HG02981 (cell line): Measurements from ENCODE around the gene WFDC12.

Experiments
- ATAC-seq: cut with Tn5 transposase; IDR thresholded peaks from one replicate; pipeline ENCODE4 v1.9.1; 2021; ENCODE audit warnings: mild to moderate bottlenecking, moderate library complexity; ENCODE audit not compliant: unreplicated experiment

WFDC12 gene

DNA sequence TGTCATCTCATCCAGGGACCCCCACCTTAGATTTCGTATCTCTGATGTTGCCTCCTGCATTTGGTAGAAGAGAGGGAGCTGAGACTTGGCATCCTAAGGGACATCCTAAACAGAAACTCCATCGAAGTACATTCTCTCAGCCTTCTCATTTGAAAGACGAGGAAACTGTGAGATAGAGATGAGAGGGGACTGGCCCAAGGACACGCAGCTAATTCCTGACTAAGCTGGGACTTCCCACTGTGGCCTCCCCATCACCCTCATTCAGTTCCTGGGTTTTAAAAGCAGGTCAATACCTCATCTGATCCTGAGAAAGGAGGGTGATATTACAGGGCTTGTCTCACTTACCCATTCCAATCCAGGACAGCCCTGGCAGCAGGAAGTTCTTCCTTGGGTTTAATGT lies 8.4 kb downstream of the WFDC12 start:
- ATAC-seq: no peak

- ATAC-seq: no peak
Observed at GRCh38 chr20:45115386-45115774, 8.9 kb downstream of the WFDC12 start.

- no peak for ATAC-seq
Observed at GRCh38 chr20:45114465-45115385, 9.5 kb downstream of the WFDC12 start, which contains the start of gene WFDC5. WFDC5 (minus strand) TSS chr20:45115174; CDS start chr20:45115083, 91 bp downstream.

DNA sequence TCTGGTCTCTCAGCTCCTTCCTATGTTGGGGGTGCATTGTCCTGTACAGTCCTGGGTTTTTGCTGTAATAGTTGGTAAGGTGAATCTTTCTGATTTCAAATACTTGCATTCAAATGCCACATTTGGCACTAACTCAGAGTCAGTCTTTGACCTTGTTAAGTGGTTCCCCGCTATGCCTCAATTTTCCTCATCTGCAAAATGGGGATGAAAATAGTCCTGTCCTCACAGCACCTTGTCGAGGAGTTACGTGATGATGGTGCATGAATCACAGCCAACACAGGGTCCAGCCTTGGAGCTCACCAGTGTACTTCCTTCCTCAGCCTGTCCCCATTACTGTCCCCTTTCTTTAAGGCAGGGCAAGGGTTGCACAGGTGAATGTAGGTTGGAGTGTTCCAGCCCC lies 10.4 kb downstream of the WFDC12 start:
- ATAC-seq: no peak

DNA sequence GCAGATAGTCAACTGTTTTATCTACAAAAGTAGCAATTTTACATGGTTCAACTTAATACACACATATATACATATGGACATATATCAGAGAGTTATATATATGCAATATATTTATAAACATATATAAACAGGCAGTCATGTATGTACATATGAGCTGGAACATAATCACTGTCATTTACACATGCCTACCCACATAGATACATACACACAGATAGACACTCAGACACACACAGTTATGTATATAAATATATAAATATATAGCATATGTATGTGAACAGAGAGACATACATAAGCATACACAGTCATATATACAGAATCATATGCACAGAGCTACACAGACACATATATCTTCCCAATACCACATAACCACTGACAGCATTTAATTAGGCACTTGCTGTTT lies 11.5 kb downstream of the WFDC12 start:
- ATAC-seq: no peak

- ATAC-seq: no peak
Observed at GRCh38 chr20:45111799-45112471, 12.3 kb downstream of the WFDC12 start.

- ATAC-seq: no peak
Observed at GRCh38 chr20:45111285-45111684, 13.0 kb downstream of the WFDC12 start.

DNA sequence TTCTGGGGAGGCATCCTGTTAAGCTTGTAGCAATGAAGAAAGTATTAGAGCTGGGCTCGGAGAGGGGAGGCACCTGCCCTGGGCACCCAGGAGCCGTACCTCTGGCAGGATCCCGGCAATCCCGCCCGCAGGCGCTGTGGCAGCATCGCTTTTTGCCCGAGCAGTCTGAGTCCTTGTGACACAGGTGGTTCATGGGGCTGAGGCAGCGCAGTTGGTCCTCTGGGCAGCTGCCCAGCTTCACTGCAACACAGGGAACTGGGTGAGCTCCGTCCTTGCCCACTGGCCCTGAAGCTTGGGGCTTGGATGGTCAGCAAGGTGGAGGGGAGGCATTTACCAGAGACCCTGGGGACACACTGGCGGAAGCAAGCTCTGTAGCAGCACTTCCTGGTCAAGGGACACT lies 14.0 kb downstream of the WFDC12 start:
- no peak for ATAC-seq

DNA sequence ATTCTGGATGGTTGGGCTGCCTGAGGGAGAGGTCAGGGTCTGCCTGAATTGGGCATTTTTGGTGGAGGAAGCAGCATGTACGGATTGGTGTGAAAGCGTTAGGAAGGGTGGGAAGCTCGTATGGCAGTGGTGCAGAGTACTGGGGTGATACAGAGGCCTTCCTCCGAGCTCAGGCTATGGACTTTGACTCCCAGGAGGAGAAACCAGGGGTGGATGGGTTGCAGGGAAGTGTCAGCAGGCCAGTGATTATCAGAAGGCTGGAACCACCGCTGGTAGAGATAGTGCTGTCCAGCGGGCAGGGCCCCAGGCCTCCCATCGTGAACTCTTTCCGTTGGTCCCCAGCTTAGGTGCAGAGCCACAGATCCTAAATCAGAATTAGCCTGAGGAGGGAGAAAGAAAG lies 14.6 kb downstream of the WFDC12 start:
- ATAC-seq: no peak

DNA sequence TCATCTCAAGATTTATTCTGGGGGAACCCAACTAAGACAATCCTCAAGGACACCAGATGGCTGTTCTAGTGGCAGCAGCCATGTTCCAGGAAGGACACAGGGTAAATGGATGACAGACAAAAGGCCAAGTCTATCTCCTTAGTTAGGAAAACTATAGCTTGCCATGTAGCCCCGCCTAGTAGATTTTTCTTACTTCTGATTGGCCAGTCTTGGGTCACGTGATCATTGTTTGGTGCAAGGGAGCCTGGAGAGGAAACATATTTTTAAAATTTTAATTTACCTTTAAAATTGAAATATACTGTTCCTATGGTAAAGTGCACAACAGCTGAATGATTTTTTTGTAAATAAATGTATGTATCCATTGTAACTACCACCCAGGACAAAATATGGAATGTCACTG lies 18.9 kb downstream of the WFDC12 start:
- no peak for ATAC-seq

DNA sequence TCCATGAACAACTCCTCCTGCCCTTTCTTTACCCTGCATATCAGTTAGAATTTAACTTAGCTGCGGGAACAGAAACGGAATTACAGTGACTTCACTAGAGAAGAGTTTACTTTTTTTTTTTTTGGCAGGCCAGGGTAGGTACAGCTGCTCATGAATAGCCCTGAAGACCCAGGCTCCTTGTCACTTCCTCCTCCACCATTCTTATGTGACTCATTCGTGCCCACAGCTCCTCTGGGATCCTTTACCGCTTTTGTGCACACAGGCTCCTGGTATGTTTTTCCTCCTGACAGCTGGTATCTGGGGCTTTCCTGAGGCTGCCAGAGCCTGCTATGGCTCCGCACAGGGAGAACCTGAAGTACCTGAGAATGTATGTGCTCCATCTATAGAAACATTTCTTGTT lies 19.5 kb downstream of the WFDC12 start:
- ATAC-seq: no peak

DNA sequence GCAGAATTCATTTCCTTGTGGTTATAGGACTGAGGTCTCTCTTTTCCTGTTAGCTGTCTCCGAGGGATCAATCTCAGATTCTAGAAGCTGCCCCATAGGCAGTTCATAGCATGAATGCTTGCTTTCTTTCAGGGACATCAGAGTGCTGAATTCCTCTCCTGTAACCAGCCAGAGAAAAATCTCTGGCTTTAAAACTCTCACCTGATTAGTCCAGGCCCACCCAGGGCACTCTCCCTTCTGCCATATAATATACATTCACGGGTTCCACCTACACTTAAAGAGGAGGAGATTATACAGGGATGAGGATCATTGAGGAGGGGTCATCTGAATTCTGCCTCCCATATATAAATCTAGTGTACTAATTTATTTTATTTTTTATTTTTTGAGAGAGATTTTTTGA lies 21.2 kb downstream of the WFDC12 start:
- ATAC-seq: no peak

DNA sequence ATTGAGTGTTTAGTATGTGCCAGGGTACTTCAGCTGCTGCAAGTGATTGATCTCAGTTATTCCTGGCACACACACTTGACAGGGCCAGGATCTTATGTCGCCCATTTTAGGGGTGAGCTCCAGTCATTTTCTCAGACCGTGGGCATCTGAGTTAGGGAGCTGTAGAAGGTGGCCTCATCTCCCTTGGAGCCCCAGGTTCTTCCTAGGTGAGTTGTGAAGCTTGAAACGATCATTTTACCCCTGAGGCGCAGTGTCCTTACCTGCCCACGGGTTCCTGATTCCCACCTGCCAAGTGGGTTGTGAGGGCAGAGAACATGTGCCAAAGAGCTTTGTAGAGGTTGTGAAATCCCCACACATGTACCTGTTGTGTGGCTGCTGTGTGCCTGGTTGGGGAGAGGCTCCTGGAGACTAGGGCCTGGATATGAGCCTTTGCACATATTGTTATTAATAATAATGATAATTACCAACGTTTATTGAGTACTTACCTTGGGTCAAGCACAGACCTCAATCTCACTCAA lies 22.9 kb downstream of the WFDC12 start:
- ATAC-seq: no peak

- ATAC-seq: no peak
Observed at GRCh38 chr20:45100563-45101245, 23.6 kb downstream of the WFDC12 start, which contains the start of gene KCNS1. KCNS1 (minus strand) TSS chr20:45101127; CDS start chr20:45099236, 1,891 bp downstream.

- no peak for ATAC-seq
Observed at GRCh38 chr20:45098103-45098773, 26.0 kb downstream of the WFDC12 start.

- ATAC-seq: no peak
Observed at GRCh38 chr20:45097485-45098102, 26.7 kb downstream of the WFDC12 start.

DNA sequence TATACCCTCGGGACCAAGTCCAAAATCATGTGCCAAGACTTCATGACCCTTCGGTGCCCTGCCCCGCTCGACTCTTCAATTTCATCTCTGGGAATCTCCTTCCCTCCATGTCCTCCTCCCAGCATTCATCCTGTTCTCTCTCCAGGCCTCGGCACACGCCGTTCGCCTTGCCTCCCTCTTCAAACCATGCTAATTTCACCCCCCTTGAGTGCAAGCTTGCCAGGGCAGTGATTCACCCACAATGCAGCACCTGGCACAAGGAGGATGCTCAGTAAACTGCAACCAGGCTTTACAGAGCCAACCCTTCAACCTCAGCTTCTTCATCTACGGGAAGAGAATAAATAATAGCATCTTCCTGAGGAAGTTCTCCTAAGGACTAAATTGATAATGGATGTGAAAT lies 27.5 kb downstream of the WFDC12 start:
- no peak for ATAC-seq

DNA sequence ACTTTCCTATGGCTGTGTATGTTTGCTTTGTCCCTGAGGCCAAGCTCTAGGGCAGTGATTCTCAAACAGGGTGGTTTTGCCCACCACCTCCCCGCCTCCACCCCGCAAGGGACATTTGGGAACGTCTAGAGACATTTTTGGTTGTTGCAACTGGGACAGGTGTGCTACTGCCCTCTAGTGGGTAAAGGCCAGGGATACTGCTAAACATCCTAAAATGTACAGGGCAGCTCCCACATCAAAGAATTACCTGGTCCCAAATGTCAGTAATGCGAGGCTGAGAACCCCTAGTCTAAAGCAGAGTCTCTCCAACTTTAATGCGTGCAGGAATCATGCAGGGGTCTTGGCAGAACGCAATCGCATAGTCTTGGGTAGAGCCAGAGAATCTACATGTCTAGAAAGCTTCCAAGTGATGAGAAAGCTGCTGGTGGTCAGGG lies 28.4 kb downstream of the WFDC12 start:
- ATAC-seq: no peak

- no peak for ATAC-seq
Observed at GRCh38 chr20:45094864-45095574, 29.2 kb downstream of the WFDC12 start.

GRCh38 chr20:45094201-45094600 lies 30.1 kb downstream of the WFDC12 start:
- no peak for ATAC-seq
